GM18511 (cell line): ENCODE measurements around the gene PRKN.

Experiments
- ATAC-seq: cut with Tn5 transposase; IDR thresholded peaks from one replicate; pipeline ENCODE4 v1.9.1; 2021; ENCODE audit warnings: mild to moderate bottlenecking, moderate library complexity; ENCODE audit not compliant: unreplicated experiment

Gene PRKN

GRCh38 chr6:161486361-161487216 is 1241.0 kb downstream of the PRKN start:
- ATAC-seq: no peak

DNA sequence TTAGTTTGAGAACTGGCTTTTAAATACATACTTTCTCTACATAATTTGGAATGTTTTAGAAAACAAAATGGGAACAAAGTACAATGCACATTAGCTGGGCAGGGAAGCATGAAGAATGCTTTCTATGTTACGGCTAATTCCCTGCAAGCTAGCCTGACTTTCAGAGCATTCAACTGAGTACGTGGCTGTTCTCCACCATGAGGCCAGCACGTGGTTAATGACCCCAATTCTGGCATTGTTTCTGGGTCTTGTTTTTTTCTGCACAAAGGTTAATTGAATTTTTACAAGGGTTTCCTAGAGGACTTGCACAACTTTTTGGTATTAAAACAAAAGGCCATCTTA is 1245.1 kb downstream of the PRKN start:
- ATAC-seq: no peak

DNA sequence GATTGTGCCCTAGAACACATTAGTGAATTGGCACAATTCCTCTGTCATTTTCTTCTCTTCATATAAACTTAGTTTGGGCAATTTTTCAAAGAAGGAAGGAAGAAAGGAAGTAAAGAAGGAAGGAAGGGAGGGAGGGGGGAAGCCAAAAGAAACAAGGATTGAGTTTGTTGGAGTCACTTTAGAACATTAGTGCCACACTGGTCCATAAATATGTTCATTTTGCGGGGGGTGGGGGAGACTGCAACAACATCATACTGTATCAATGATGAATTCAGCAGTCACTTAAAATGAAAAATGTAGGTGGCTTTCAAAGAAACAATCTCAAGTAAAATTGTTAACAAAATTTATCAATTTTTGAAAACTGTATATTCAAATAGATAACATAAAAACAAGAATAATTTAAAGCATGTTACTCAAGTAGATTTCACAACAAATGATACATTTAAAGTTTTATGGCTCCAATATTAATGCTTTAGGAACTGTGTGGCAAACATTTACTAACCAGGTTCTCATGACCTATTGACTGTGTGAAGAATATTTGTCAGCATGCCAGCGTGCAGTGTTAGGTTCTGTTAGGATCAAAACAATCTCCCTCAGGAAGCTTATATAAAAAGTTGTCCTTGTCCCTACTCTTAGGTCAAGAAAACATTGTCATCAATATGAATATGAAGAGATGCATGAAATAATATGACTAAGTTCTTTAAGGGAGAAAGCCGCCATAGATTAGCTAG is 1245.6 kb downstream of the PRKN start:
- ATAC-seq: no peak

DNA sequence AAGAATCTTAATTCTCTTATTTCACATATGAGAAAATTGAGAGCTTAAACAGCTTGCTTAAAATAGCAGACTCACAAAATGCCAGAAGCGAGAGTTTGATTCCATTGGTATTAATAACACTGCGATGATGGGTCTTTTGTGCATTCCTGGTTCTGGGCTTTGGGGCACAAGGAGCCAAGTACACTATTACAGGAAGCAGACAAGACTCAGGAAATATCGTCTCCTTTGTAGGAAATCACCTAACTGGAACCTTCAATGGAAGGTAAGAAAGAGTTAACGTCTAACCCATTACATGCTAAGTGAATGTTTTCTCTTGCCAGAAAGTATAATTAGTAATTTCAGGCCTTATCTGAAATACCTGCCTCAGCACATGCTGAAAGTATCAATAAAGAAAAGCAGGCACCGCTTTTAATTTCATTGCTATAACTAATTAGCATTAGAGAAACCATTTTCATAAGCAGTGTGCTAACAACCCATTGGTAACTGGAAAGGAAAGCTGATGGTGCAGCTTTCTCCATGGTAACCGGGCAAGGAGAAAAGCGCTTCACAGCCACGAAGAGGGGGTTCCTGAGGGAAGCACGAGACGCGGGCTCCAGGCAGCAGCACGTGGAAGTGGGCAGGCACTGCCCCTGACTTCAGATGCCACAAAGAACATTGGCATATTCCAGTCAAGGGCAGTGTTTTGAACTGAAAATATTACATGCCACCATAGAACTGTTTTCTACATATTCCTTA is 1247.0 kb downstream of the PRKN start:
- no peak for ATAC-seq

DNA sequence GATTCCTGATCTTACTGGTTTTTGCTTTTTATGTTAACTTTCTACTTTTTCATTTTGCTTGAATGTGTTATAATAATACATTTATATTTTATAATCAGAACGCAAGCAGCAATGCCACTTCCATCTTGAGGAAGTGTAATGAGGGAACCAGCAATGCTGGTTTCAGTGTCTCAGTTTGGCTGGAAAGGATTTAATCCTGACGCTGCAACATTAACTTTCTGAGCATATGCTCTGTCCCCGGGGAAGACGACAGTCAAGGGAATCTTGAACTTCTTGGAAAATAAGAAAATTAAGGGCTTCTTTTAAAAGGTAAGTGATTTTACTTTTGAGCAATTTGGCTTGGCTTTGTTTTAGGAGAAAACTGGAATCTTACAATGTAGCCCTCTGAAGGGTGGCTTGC is 1248.2 kb downstream of the PRKN start:
- ATAC-seq: no peak

GRCh38 chr6:161477876-161478425 is 1249.6 kb downstream of the PRKN start:
- no peak for ATAC-seq

GRCh38 chr6:161476711-161477110 is 1250.9 kb downstream of the PRKN start:
- ATAC-seq: no peak

- no peak for ATAC-seq
Measured at GRCh38 chr6:161465403-161465802, 1262.2 kb downstream of the PRKN start.

- no peak for ATAC-seq
Measured at GRCh38 chr6:161463071-161463470, 1264.5 kb downstream of the PRKN start.

- no peak for ATAC-seq
Measured at GRCh38 chr6:161462148-161462547, 1265.4 kb downstream of the PRKN start.

DNA sequence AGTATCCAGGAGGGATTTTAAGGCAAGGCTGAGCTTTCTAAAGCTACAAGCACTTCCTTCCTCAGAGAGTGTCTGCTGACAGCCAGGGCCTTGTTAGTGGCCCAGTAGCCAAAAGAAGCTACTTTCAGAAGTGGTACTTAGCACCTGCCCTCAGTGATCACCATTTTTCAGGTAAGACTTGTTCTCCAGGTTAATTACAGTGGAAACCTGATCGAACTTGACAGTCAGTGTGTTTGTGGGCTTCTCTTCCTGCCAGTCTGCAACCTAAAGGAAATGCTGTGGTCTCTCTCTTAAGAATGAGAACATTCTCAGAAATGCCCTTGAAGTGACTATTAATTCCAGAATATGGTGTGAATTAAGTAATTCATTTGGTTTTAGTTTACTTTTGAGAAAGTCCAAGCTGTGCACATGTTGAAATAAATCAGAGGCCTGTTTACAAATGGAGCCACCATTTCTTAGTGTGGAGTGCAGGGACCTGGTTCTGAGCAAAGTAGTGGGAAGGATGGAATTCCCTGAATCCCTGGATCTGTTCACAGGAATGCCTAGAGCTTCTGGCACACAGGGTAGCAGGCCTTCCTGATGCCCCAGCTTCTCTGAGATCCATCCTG is 1268.5 kb downstream of the PRKN start:
- ATAC-seq: no peak

GRCh38 chr6:161458201-161458951 is 1269.2 kb downstream of the PRKN start:
- ATAC-seq: no peak

DNA sequence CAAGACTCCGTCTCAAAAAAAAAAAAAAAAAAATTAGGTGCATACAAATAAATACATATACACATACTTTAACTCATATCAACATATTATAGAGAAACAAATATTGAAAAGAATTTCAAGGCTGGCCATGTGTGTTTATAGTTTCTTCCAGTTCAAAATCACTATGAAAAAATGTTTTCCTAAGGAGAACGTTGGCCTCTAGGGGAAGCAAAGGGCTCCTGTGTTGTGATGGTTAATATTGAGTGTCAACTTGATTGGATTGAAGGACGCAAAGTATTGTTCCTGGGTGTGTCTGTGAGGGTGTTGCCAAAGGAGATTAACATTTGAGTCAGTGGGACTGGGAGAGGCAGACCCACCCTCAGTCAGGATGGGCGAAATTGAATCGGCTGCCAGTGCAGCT is 1271.7 kb downstream of the PRKN start:
- ATAC-seq: no peak

DNA sequence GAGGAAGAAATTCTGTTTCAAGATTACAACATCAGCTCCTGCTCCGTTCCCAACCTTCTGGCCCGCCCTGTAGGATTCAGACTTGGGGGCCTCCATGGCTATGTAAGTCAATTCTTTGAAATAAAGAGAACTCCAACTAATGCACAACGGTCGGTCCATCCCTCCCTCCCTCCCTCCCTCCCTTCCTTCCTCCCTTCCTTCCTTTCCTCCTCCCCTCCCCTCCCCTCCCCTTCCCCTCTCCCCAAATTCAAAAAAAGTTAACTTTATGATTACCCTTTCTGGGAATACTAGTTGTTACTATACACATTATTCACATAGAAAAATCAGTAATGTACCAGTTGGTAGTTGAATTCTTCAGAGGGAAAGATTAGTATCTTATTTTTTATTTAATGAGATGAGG is 1274.0 kb downstream of the PRKN start:
- ATAC-seq: no peak

GRCh38 chr6:161452241-161452640 is 1275.3 kb downstream of the PRKN start:
- no peak for ATAC-seq

- ATAC-seq: no peak
Measured at GRCh38 chr6:161449521-161449920, 1278.0 kb downstream of the PRKN start.

GRCh38 chr6:161446949-161447348 is 1280.6 kb downstream of the PRKN start:
- ATAC-seq: no peak

DNA sequence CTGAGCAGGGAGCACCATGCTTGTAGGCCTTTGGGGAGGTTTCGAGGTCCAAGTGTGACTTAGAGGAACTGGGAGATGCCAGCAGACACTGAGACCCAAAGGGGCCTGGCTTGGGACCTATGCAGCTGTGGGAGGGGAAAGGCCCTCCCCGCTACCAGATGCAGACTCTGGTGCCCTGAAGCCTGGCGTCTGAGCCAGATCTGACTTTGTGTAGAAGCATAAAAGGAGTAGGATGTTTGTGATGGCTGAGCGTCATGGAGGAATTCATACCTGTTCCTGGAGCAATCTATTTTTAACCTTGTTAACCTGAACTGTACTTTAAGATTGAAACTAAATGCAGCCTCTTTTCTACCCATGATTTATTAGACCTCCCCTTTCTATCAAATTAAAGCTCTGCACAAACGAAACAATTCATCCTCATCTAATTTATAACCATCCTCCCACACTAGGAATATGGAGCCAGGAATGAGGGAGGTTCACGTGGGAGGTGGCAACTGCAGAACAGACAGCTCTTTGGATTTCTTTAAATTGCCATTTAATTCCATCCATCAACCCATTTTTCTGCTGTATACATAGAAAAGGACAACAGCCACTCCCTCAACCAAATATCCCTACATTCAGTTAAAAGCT is 1281.2 kb downstream of the PRKN start:
- no peak for ATAC-seq

DNA sequence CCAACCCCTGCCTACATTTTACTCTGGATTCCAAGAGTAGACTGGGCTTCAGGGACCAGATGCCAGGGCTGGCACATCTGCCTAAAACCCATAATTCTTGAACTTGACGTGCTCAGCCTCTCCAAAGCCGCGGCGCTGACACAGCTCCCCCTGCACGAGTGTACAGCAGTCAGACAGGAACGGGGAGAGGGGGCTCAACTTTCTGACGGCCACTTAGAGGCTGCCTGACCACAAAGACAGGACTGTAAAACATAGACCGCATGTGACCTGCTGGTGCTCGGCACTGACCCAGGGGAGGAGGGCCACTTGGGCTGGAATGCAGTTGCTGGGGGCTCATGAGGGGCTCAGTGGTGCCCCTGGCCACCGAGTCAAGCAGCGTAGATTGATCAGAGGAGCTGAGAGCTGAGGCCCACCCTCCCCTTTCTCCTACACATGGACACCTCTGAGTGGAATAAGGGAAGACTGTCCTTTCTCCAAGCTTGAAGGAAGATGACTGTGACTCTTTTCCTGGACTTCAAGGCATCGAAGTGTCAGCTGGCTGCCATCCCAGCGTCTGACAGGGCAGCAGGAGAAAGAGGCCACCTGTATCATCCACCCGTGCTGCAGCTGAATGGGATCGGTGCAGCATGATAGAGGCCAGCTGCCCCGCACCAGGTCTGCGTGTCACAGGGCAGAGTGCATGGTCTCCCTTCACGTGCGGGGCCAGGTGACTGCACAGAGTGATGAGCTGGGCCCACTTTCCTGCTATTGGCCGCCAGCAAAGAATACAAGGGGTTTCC is 1282.4 kb downstream of the PRKN start:
- ATAC-seq: no peak
